KBM-7 (cell line): ENCODE results near the gene RBMX2.
"Not testable (repeated sequence)": the region's sequence is repeated elsewhere in the genome, so short reads cannot be mapped to it uniquely, and the experiment has no call there.

ENCODE experiments used
- DNase-seq: peaks from one replicate; pipeline ENCODE4 v3.0.0-alpha.2; 2015
- in situ Hi-C: fragments of 300-500 bp; cut with MboI; formaldehyde crosslinking; loops from 2 replicates; pipeline ENCODE4 v1.14.3; 2020; ENCODE audit warnings: low sequenced_read_pairs, low pct_unique_long_range_greater_than_20kb, mixed read lengths

RBMX2 gene, protein sequence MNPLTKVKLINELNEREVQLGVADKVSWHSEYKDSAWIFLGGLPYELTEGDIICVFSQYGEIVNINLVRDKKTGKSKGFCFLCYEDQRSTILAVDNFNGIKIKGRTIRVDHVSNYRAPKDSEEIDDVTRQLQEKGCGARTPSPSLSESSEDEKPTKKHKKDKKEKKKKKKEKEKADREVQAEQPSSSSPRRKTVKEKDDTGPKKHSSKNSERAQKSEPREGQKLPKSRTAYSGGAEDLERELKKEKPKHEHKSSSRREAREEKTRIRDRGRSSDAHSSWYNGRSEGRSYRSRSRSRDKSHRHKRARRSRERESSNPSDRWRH

DNA sequence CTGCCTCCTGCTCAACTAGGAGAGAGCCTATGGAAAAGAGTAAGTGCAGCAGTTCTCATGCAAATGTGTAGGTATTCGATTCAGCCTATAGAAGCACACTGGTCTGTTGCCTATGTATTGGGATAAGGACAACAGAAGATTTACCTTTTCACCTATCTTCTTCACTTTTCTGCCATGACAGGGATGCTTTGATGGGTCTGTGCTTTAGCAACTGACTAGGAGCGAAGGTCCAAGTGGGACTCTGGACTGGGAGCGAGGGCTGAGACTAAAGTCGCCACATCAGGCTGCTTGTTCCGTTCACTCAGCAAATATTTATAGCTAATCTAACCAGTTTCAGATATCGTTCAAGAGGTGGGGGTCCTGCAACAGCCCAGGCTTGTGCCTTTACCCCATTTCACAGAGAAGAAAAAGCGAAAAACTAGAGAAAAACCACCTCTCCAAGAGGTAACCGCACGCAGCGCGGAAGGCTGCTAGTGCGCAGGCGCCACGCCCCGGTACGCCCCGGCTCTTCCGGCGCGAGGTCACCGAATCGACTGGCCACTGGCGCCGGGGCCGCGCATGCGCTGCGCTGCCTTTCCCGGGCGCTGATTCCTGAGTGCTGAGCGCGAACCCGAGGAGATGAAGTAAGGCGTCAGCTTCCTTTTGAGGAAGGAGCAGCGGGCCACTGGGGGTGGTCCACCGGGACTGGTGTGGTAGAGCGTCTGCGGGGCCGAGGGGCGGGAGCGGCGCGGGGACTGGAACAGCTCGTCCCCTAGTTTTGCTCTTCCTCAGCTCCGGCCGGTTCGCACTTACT is at the start of gene RBMX2:
TSS of gene RBMX2 (plus strand) at position 573 of the 793 bp plus-strand sequence. CDS start at position 619, 46 bp downstream.
- in situ Hi-C loops = no loop called here
- peak; percentile 89 for DNase-seq

DNA sequence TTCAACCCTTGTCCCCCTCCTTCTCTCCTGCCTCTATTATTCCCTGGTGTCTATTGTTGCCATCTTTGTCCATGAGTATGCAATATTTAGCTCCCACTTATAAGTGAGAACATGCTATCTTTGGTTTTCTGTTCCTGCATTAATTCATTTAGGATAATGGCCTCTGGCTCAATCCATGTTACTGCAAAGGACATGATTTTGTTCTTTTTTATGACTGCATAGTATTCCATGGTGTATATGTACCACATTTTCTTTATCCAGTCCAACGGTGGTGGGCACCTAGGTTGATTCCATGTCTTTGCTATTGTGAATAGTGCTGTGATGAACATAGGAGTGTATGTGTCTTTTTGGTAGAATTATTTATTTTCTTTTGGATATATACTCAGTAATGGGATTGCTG is 49.7 kb upstream of the RBMX2 start:
- in situ Hi-C loops = not testable (repeated sequence)

DNA sequence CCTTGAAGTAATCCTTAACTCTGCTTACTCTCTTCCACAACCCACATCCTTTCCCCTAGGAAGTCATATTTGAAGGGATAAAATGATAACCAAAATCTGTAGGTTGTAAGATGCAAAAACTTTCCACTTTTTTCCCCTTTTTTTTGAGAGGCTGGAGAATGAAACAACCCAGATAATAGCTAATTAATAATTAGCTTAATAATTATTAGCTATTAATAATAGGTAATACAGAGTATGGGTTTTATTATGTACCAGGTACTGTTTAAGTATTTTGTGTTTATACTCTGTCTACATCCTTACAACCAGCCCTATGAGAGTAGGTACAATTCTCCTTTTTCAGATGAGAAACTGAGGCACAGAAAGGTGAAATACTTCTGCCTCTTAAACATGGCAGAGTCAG is 25.7 kb upstream of the RBMX2 start:
- in situ Hi-C loops = no loop called here
- DNase-seq = no peak

More for the DNA sequence above, 49.7 kb upstream of the RBMX2 start:
- not testable (repeated sequence) for DNase-seq

DNA sequence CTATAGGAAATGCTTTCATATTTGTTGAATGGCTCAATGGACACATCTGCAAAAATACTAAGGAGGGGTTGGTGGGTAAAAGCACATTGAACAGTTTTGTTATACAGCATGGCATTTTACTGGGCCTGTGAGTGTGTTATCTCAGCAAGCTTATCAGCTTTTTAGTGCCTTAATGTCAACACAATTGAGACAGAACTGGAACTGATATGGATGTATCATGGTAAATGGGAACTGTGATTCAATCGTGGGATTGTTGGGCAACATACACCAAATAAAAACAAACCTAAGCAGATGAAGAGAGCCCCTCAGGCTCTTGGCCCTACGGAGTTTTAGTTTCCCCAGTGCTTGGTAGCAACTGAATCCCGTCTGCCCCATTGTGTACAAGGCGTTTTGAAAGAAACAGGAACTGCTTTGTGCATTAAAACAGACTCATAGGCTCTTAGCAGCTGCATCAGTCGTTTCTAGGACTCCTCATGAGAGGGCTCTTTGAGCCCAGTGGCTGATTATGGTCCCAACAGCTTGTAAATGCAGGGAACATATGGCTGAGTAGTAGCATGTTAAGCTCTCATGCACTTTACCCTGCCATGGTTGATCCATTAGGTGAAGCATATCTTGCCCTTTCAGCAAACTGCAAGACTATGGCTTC is 23.6 kb upstream of the RBMX2 start:
- DNase-seq = peak; percentile 28
- in situ Hi-C loops = no loop called here

DNA sequence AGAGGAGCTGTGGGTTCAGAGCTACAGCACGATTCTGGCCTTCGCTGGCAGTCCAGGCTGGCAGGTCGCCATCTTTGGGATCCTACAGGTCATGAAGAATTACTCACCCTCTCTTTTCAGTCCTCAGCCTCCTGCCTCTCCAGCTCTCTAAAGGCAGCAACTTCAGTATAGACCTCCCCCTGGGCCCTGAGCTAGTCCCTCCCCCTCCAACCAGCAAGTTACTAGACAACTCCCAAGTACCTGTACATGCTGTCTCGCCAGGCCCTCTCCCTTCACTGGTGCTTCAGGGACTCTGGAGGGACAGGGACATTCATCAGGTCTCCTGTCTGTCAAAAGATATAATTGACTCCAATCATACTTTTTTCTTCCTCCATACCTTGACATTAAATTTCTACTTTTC is 16.3 kb upstream of the RBMX2 start, which contains the start of gene GPR119:
TSS of gene GPR119 (minus strand) at position 155 of the 400 bp plus-strand sequence. CDS start 227 bp downstream, outside the sequence.
- in situ Hi-C loops = no loop called here
- DNase-seq = no peak

DNA sequence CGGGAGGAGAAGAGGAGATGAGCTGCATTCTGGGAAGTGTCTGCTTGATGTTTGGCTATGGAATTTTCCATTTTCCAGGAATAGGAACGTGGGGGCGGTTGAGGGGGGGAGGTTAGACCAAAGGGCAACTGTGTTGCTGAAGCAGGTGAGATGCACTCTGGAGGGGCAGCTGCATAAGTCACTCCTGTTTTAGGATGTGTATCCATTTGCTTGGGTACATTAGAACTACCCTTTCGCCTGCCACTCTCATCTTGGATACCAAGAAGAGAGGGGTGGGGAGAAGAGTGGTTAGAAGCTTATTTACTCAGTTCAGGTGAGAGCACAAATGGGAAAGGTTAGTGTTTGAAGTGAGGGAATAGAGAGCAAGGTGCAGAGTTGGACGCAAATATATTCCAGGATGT is 15.4 kb upstream of the RBMX2 start:
- in situ Hi-C loops = no loop called here

DNA sequence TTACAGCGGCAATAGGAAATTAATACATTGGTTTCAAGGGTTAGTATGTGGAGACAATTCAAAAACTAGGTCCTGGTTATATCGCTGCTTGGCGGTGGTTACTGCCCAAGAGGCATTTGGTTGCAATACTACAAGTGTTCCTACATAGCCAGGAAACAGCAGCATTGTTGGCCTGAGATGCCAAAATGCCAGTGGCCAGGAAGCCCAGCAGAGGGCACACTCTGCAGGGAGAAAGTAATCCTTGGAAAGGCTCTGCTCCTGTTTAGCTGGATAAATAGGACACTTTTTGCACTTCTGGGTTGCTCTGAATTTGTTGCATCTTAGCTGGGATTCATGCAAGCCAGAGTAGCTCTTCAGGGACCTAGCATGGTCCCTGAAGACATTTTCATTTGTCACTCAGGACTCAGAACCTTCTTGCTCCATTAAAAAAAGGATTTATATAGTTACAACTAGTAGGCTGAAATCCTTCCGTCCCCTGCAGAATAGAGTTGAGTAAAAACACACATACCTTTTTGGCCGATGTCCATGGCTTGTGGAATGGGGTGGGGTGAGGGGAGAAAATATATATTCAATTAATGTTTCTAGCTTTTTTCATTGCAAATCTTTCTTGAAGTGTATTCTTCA is 8.2 kb upstream of the RBMX2 start:
- peak; percentile 57 for DNase-seq
- in situ Hi-C loops = no loop called here

More for the DNA sequence above, 15.4 kb upstream of the RBMX2 start:
- DNase-seq = no peak

DNA sequence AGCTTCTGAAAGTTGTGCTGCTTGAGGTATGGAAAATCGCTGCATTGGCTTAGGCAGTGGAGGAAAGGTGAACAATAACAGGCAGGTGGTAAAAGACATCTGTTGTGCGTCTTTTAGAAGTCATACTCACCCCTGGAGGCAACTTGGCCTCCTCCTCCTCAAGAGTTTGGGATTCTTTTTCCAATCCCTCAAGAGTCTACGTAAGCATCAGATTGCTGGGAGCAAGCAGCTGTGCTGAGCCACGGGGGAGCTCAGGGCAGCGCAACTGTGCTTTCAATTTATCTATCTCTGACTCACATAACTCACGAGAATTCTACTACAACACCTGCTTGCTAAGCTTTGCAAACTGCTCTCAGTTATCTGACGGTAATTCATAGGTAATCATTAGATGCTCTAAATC is 6.4 kb upstream of the RBMX2 start:
- no peak for DNase-seq
- in situ Hi-C loops = no loop called here

DNA sequence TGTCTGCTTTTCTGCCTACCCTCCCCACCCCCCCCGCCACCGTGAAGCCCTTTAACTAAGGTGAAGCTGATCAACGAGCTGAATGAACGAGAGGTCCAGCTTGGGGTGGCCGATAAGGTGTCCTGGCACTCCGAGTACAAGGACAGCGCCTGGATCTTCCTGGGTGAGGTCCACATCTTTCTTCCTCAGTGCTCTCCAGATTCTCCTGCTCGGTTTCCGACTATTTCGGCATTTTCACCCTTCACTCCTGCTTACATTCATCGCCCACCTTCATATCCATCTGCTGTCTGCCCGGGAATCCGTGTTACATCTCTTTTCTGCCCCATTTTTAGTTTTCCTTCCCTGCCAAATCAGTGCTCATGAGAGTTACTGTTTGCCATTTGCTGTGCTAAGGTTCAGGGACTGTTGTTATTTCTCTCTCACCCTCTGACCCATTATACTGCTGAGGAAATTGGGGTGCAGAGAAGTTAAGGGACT is 459 bp downstream of the RBMX2 start:
- no peak for DNase-seq
- in situ Hi-C loops = no loop called here

DNA sequence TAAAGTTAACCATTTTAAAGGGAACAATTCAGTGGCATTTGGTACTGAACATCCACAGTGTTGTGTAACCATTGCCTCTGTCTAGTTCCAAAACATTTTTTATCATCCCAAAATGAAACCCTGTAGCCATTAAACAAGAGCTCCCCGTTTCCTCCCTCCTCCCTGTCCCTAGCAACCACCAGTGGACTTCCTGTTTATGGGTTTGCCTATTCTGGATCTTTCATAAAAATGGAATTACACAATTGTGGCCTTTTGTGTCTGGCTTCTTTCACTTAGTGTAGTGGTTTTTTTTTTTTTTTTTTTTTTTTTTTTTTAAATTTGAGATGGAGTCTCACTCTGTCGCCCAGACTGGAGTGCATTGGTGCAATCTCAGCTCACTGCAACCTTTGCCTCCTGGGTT is 11.6 kb downstream of the RBMX2 start:
- DNase-seq = peak; percentile 33
- in situ Hi-C loops = no loop called here

DNA sequence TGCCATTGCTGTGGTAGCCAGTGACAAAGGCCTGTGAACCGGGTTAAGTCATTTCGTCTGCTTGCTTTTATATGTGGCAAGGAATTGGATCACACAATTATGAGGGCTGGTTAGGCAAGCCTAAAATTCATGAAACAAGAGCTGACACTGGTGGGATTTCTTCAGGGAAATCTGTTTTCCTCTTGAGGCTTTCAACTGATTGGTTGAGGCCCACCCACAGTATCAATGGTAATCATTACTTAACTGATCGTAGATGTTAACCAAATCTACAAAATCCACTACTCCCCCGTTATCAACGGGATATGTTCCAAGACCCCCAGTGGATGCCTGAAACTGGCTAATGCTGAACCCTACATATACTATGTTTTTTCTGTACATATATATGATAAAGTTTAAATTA is 13.0 kb downstream of the RBMX2 start:
- in situ Hi-C loops = no loop called here
- no peak for DNase-seq

DNA sequence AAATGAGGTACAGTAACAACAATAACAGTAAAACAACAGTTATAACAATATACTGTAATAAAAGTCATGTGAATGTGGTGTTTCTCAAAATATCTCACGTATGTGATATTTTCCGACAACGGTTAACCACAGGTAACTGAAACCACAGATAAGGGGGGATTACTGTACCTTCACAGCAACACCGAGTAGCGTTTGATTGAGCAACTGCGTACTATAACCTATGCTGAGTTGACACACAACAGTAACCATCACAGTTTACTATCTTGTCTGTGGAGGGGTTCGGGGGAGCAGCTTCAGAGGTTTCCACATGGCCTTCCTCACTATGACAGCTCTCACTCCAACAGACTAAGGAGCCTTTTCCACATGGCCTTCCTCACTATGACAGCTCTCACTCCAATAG is 13.4 kb downstream of the RBMX2 start:
- in situ Hi-C loops = no loop called here
- no peak for DNase-seq

DNA sequence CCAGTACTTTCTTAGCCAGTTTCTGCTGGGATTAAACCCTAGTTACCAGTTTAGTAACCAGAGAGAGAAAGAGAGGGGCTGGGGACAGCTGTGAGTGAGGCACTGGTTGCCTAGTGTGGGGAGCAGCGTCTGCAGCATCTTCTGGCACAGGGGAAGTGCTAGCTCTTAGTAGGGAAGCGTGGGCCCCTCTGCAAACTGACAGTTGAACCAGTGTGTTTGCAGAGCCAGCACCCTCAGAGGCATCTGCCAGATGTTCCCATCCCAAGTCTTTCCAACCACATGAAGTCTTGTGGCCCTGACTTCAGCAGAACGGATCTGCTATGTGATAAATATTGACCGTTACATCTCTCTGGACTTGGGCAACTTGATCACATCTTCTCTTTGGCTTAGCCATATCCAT is 15.0 kb downstream of the RBMX2 start:
- in situ Hi-C loops = no loop called here
- no peak for DNase-seq

DNA sequence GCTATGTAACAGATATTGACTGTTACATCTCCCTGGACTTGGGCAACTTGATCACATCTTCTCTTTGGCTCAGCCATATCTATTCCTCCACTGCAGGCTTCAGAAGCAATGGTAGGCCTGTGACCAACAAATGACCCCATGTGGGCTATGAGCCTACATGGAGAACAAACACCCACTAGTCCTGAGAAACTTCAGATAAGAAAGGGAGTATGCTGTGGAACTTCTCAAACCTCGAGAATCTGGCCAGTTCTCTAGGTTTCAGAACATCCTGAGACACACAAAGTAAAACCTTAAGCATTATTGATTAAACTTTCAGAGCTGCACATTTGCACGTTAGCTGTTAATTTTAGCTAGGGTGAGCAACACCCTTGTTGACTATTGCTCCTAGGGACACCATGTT is 16.3 kb downstream of the RBMX2 start:
- in situ Hi-C loops = no loop called here
- DNase-seq = no peak

DNA sequence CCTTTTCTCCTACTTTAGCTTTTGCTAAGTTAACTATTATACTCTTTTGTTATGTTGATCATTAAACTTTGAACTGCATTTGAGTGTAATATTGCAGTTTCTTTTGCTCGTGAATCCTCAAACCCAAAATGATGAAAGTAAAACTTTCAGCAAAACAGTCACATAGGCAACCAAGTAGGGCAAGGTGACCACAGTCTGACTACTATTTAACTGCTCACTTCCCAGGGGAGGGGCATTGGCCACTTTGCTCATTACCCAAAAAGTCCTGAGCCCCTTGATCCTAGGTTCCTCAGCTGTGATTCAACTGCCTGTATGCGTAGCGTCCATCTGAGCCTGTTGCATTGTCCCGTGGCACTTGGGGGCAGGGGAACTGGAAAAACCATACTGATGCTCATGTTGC is 17.0 kb downstream of the RBMX2 start:
- no peak for DNase-seq
- in situ Hi-C loops = no loop called here

DNA sequence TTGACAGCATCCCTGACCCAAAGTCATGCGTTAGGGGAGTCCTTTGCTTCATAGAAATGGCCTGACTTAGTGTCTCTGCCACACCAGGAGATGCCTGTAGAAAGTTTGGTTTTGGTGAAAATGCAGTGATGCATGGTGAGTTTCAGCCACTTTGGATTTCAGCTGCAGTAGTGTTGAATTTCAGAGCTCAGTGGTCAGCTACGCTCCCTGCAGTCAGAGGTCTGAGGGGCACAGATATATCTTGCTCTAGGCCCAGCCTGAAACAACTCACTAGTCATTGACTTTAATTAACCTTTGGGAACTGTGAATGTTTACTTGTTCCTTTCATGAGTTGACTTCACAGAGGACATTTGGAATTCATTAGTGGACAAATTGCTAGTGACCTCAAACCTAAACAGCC is 17.5 kb downstream of the RBMX2 start:
- in situ Hi-C loops = no loop called here

DNA sequence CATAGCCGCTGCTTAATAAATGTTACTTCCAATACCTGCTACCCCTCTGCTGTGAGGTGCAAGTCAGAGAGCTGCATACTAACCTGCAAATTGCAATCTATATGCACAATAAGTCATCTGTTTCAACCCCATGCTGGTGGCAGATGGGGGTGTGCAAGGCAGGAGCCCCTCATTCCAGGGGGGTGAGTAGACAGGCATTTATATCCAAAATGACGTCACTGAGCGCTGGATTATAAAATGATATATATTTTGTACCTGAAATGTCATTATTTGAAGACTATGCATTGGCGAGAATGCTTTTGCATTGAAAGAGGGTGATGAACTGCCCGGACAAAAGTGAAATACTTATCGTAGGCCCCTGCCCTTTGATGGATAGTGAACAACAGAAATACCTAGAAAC is 24.7 kb downstream of the RBMX2 start:
- DNase-seq = no peak
- in situ Hi-C loops = no loop called here

More for the DNA sequence above, 17.5 kb downstream of the RBMX2 start:
- no peak for DNase-seq

DNA sequence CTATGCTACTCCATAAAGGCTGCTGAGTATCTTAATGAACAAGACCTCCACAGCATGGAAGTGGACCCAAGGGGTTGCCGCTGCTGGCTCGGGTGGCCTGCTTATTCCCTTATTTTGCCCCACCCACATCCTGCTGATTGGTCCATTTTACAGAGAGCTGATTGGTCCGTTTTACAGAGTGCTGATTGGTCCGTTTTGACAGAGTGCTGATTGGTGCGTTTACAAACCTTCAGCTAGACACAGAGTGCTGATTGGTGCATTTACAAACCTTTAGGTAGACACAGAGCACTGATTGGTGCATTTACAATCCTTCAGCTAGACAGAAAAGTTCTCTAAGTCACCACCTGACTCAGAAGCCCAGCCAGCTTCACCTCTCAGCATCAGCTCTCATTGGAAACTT is 27.4 kb downstream of the RBMX2 start:
- DNase-seq, in situ Hi-C loops: not testable (repeated sequence)

DNA sequence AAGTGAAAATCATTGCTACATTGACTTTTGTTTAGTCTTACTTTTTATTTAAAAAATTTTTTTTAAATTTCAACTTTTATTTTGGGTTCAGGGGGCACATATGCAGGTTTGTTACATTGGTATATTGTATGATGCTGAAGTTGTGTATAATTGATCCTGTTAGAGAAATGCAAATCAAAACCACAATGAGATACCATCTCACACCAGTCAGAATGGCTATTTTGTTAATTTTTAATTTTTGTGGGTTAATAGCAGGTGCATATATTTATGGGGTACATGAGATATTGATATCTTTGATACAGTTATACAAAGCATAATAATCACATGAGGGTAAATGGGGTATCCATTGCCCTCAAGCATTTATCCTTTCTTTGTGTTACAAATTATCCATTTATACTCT is 34.1 kb downstream of the RBMX2 start:
- DNase-seq = no peak
- in situ Hi-C loops = no loop called here
